OCI-LY3 (cell line): ENCODE data around the gene NRXN3.

Experiments used
- CTCF ChIP-seq: fragments of 200-600, 300-600 bp; sonication (generic); IDR thresholded peaks from 2 replicates; pipeline ENCODE4 v1.5.1; 2014; ENCODE audit warnings: antibody characterized with exemption, low read length, low read depth
- EZH2phosphoT487 ChIP-seq: fragments of 200-600 bp; shearing (Covaris generic); IDR thresholded peaks from 2 replicates; pipeline ENCODE4 v1.6.1; 2018; ENCODE audit warnings: antibody characterized with exemption, mixed run types, low read depth

DNA sequence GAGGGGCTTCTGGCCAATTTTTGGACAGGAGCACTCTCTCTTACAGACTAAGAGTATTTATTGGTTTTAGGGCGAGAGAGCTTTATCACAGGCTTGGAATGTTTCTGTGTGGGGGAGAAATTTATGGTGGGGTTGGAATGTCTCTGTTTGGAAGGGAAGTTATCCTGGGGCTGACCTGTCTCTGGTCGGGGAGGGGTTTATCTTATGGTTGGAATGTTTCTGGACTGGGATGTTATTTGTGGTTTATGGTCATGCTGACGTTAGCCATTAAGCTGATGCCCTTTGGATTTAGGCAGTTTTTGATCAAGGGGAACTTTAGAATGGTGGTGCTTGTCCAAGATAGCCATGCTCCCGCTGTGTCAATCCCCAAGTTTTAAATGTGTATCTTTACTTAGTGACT lies 1426.4 kb downstream of the NRXN3 start:
- TF ChIP-seq CTCF (no peak), EZH2phosphoT487 (no peak)
